K562 (cell line): ENCODE data around the gene HSDL2. TPM values are rescaled to one million over a fixed set of nuclear protein-coding genes. Genes with fewer than 3 reads are reported as not detected.

Experiments used
- CCNT2 ChIP-seq: IDR thresholded peaks from 2 replicates; pipeline ENCODE4 v1.6.1; 2011; ENCODE audit warnings: borderline replicate concordance, low read depth, mild to moderate bottlenecking, moderate library complexity, mixed read lengths, low read length; ENCODE audit not compliant: insufficient read length; ENCODE audit errors: extremely low read depth
- EP400 ChIP-seq: fragments of 450-650 bp; IDR thresholded peaks from 2 replicates; pipeline ENCODE4 v1.6.1; 2017; ENCODE audit warnings: antibody characterized with exemption, mild to moderate bottlenecking, moderate library complexity
- FOXK1 ChIP-seq: sonication (generic); formaldehyde crosslinking; IDR thresholded peaks from 2 replicates; pipeline ENCODE4 v1.8.0; 2022; ENCODE audit warnings: missing genetic modification reagents, mild to moderate bottlenecking, borderline replicate concordance
- GABPB1 ChIP-seq: sonication (generic); formaldehyde crosslinking; IDR thresholded peaks from 2 replicates; pipeline ENCODE4 v1.8.0; 2022; ENCODE audit warnings: mild to moderate bottlenecking, missing genetic modification reagents
- GATAD2B ChIP-seq: fragments of 450-650 bp; IDR thresholded peaks from 2 replicates; pipeline ENCODE4 v1.6.1; 2017; ENCODE audit warnings: mild to moderate bottlenecking, borderline replicate concordance
- GTF2F1 ChIP-seq: IDR thresholded peaks from 2 replicates; pipeline ENCODE4 v1.6.1; 2011; ENCODE audit warnings: low read depth, low read length, improper control_type of control experiment
- LCOR ChIP-seq: sonication (generic); formaldehyde crosslinking; IDR thresholded peaks from 2 replicates; pipeline ENCODE4 v1.8.0; 2022; ENCODE audit warnings: mild to moderate bottlenecking, missing genetic modification reagents
- MBD2 ChIP-seq: sonication (generic); IDR thresholded peaks from 2 replicates; pipeline ENCODE4 v1.6.1; 2016; ENCODE audit warnings: low read depth, borderline replicate concordance
- MYC ChIP-seq, 2 experiments: fragments of 250-450 bp in 1 of 2; sonication (Bioruptor Pico) in 1 of 2; IDR thresholded peaks; 2 replicates each; pipeline versions ENCODE4 v1.5.1 to v1.6.1; 2012 to 2021; ENCODE audit warnings: low read depth in 2 of 2, borderline replicate concordance in 1 of 2, improper control_type of control experiment in 1 of 2, low read length in 1 of 2, mild to moderate bottlenecking in 1 of 2, moderate library complexity in 1 of 2
- NFYB ChIP-seq: IDR thresholded peaks from 2 replicates; pipeline ENCODE4 v1.6.1; 2011; ENCODE audit warnings: mild to moderate bottlenecking, moderate library complexity; ENCODE audit not compliant: insufficient read length; ENCODE audit errors: extremely low read depth
- PTBP1 ChIP-seq: fragments of 200-400 bp; formaldehyde crosslinking; IDR thresholded peaks from 2 replicates; pipeline ENCODE4 v1.6.1; 2017; ENCODE audit warnings: low read depth, low read length
- RBM14 ChIP-seq: fragments of 200-400 bp; formaldehyde crosslinking; IDR thresholded peaks from 2 replicates; pipeline ENCODE4 v1.6.1; 2018; ENCODE audit warnings: low read depth, mild to moderate bottlenecking, low read length, moderate library complexity, borderline replicate concordance; ENCODE audit not compliant: insufficient read depth
- RBM34 ChIP-seq: fragments of 200-400 bp; formaldehyde crosslinking; IDR thresholded peaks from 2 replicates; pipeline ENCODE4 v1.6.1; 2018; ENCODE audit warnings: low read length, borderline replicate concordance; ENCODE audit not compliant: insufficient read depth
- SMAD3 ChIP-seq: fragments of 450-650 bp; formaldehyde crosslinking; conservative IDR thresholded peaks from 2 replicates; pipeline ENCODE4 v1.4.0; 2020; ENCODE audit warnings: mild to moderate bottlenecking
- TEAD2 ChIP-seq: fragments of 450-650 bp; IDR thresholded peaks from 2 replicates; pipeline ENCODE4 v1.6.1; 2016; ENCODE audit warnings: missing genetic modification characterization, control low read depth, missing compliant biosample characterization
- TRIM24 ChIP-seq, 2 experiments: fragments of 450-650 bp; IDR thresholded peaks; 2 replicates each; pipeline ENCODE4 v1.6.1; 2016
- ZC3H4 ChIP-seq: sonication (generic); formaldehyde crosslinking; IDR thresholded peaks from 2 replicates; pipeline ENCODE4 v1.9.0; 2021; ENCODE audit warnings: missing genetic modification reagents, borderline replicate concordance
- polyA plus RNA-seq, 8 experiments: library from polyadenylated mRNA; depleted of rRNA in 4 of 8; stranded (reverse) in 5 of 8; unstranded in 3 of 8; fragments of >200 nt; fragmentation: Nextera tagmentation in 2 of 8; fragmentation: Illumina TruSeq in 1 of 8; extraction: Ambion mirVana in 2 of 8; extraction: Trizol in 1 of 8; gene quantifications; 2 replicates each; pipeline versions ENCODE4 v1.2.1 to v1.2.3, GENCODE V29; 2011 to 2014; ENCODE audit warnings: inconsistent platforms in 1 of 8, missing spikeins in 1 of 8
- total RNA-seq, 7 experiments: library from RNA; depleted of rRNA in 6 of 7; stranded (reverse); fragments of >200 nt in 6 of 7; fragmentation: Illumina TruSeq in 2 of 7; extraction: Trizol in 2 of 7; gene quantifications; 2 replicates each; pipeline versions ENCODE4 v1.2.1 to v1.2.3, GENCODE V29; 2011 to 2021; ENCODE audit warnings: low replicate concordance in 1 of 7
- TF ChIP-seq, protein P1 (sequence below): sonication (generic); formaldehyde crosslinking; IDR thresholded peaks from 2 replicates; pipeline ENCODE4 v1.8.1; 2023; ENCODE audit warnings: mild to moderate bottlenecking, missing genetic modification reagents
- TF ChIP-seq, protein P2 (sequence below): fragments of 250-450 bp; sonication (Bioruptor Pico); IDR thresholded peaks from 2 replicates; pipeline ENCODE4 v1.4.0; 2020; ENCODE audit warnings: mild to moderate bottlenecking, moderate library complexity
- TF ChIP-seq, protein P3 (sequence below): sonication (generic); formaldehyde crosslinking; IDR thresholded peaks from 2 replicates; pipeline ENCODE4 v1.9.0; 2022; ENCODE audit warnings: mild to moderate bottlenecking, missing genetic modification reagents
- TF ChIP-seq, protein P4 (sequence below): sonication (generic); IDR thresholded peaks from 2 replicates; pipeline ENCODE4 v1.6.1; 2016

The HSDL2 gene
- total and polyA plus RNA-seq, 9 of the 15 experiments (the other 6 are each of a cell fraction or from before 2014, with no cell fraction given): 22.8 to 74.1 (median 35.6) TPM

DNA sequence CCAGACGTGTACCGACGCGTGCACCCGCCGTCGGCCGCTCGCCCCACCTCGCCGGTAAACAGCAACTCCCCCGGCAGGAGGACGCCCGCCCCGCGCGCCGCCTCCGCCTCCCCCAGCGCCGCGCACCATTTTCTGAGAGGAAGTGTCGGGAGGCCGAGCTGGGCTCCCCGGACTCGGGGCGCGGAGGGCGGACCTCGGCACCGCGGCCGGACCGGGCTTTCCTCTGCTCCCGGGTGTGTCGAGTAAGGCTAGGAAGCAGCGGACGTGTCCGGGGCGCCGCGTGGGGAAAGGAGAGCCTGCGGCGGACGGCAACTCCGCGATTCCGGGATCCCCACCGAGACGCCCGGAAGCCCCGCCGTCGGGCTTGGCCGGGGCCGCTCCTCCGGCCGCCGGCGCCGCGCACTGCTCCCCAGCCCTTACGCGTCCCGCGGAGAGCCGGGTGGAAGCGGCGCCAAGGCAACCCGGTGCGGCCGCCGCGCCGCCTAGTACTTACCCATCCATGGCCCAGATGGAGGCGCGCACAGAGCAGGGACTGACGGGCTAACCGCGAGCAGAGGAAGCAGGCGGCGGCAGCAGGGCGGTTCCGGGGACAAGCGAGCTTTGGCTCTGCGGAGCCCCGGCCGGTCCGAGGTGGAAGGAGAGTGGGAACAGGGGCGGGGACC lies 46.8 kb upstream of the HSDL2 start, which contains the start of gene PTBP3 (continued):
- TF ChIP-seq PTBP1 (0 out of 2 replicates have a peak, but pooled peaks have one; percentile 37), TRIM24 (IDR thresholded peaks at IDR 0.05) (peak in 1 of 2 experiments; percentile 62; a peak in 2 of 4 replicates), GATAD2B (peak; percentile 46; the same call in 1 of the 2 replicates), RBM14 (0 out of 2 replicates have a peak, but pooled peaks have one; percentile 56), LCOR (CRISPR knock-in tag) (no peak), TEAD2 (tag) (no peak), MBD2 (0 out of 2 replicates have a peak, but pooled peaks have one; percentile 14), MYC (IDR thresholded peaks at IDR 0.05; ENCODE audit: low read depth, low read length) (peak; percentile 86), MYC (CRISPR knock-in tag; IDR thresholded peaks at IDR 0.05; ENCODE audit: borderline replicate concordance, low read depth) (no peak), FOXK1 (CRISPR knock-in tag) (peak; percentile 73; the same call in 1 of the 2 replicates), SMAD3 (CRISPR knock-in tag) (no peak), RBM34 (0 out of 2 replicates have a peak, but pooled peaks have one; percentile 1), NFYB (no peak), GABPB1 (CRISPR knock-in tag) (0 out of 2 replicates have a peak, but pooled peaks have one; percentile 38), ZC3H4 (CRISPR knock-in tag) (peak; percentile 93; the same call in 1 of the 2 replicates), EP400 (peak; percentile 63; the same call in 1 of the 2 replicates), GTF2F1 (no peak), CCNT2 (peak; percentile 97)
- TF ChIP-seq, protein P1, sequence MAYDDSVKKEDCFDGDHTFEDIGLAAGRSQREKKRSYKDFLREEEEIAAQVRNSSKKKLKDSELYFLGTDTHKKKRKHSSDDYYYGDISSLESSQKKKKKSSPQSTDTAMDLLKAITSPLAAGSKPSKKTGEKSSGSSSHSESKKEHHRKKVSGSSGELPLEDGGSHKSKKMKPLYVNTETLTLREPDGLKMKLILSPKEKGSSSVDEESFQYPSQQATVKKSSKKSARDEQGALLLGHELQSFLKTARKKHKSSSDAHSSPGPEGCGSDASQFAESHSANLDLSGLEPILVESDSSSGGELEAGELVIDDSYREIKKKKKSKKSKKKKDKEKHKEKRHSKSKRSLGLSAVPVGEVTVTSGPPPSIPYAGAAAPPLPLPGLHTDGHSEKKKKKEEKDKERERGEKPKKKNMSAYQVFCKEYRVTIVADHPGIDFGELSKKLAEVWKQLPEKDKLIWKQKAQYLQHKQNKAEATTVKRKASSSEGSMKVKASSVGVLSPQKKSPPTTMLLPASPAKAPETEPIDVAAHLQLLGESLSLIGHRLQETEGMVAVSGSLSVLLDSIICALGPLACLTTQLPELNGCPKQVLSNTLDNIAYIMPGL: peak; percentile 91; the same call in 1 of the 2 replicates
- TF ChIP-seq, protein P2, sequence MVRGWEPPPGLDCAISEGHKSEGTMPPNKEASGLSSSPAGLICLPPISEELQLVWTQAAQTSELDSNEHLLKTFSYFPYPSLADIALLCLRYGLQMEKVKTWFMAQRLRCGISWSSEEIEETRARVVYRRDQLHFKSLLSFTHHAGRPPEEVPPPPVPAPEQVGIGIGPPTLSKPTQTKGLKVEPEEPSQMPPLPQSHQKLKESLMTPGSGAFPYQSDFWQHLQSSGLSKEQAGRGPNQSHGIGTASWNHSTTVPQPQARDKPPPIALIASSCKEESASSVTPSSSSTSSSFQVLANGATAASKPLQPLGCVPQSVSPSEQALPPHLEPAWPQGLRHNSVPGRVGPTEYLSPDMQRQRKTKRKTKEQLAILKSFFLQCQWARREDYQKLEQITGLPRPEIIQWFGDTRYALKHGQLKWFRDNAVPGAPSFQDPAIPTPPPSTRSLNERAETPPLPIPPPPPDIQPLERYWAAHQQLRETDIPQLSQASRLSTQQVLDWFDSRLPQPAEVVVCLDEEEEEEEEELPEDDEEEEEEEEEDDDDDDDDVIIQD (CRISPR knock-in tag): no peak
- TF ChIP-seq, protein P3, sequence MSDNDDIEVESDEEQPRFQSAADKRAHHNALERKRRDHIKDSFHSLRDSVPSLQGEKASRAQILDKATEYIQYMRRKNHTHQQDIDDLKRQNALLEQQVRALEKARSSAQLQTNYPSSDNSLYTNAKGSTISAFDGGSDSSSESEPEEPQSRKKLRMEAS: 0 out of 2 replicates have a peak, but pooled peaks have one; percentile 43
- TF ChIP-seq, protein P4, sequence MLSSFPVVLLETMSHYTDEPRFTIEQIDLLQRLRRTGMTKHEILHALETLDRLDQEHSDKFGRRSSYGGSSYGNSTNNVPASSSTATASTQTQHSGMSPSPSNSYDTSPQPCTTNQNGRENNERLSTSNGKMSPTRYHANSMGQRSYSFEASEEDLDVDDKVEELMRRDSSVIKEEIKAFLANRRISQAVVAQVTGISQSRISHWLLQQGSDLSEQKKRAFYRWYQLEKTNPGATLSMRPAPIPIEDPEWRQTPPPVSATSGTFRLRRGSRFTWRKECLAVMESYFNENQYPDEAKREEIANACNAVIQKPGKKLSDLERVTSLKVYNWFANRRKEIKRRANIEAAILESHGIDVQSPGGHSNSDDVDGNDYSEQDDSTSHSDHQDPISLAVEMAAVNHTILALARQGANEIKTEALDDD: no peak; the same call in 1 of the 2 replicates
